Measurements from ENCODE around the gene PAEP.

Gene PAEP

GRCh38 chr9:135604437-135605237, 43.1 kb downstream of the PAEP start:
- no peak for DNase-seq

- no peak for DNase-seq
These were observed 43.8 kb downstream of the PAEP start for GRCh38 chr9:135605238-135605781.

- DNase-seq = no peak
These were observed 45.3 kb downstream of the PAEP start for GRCh38 chr9:135606885-135607259.

- DNase-seq = no peak
These were observed 46.1 kb downstream of the PAEP start for GRCh38 chr9:135607401-135608293.

GRCh38 chr9:135608294-135608998, 46.9 kb downstream of the PAEP start:
- DNase-seq = no peak

GRCh38 chr9:135608999-135609317, 47.4 kb downstream of the PAEP start:
- no peak for DNase-seq

GRCh38 chr9:135609366-135609955, 47.9 kb downstream of the PAEP start:
- no peak for DNase-seq

GRCh38 chr9:135610290-135611141, 49.0 kb downstream of the PAEP start:
- DNase-seq = no peak

- no peak for DNase-seq
These were observed 49.8 kb downstream of the PAEP start for GRCh38 chr9:135611142-135611874.

GRCh38 chr9:135611875-135612209, 50.3 kb downstream of the PAEP start:
- DNase-seq = no peak

GRCh38 chr9:135612437-135612836, 50.9 kb downstream of the PAEP start:
- DNase-seq = no peak

GRCh38 chr9:135612981-135613910, 51.7 kb downstream of the PAEP start:
- no peak for DNase-seq

- DNase-seq = no peak
These were observed 52.6 kb downstream of the PAEP start for GRCh38 chr9:135613946-135614805.

- DNase-seq = no peak
These were observed 53.5 kb downstream of the PAEP start for GRCh38 chr9:135614821-135615665.

GRCh38 chr9:135615666-135616618, 54.4 kb downstream of the PAEP start:
- no peak for DNase-seq
